Transverse colon (tissue), 4 donors: Measurements from ENCODE around the gene PTPMT1. TPM values are rescaled to one million over a fixed set of nuclear protein-coding genes. Genes with fewer than 3 reads are reported as not detected.

Source experiments
- DNase-seq: peaks from one replicate; pipeline ENCODE4 v3.0.0-alpha.2; 2019
- H3K27ac ChIP-seq, 4 donors: fragments of 200-600 bp; sonication (generic); 2 replicates each; pipeline ENCODE4 v1.5.1; 2016 to 2018; ENCODE audit warnings: inconsistent platforms in 4 of 4
- H3K27me3 ChIP-seq: fragments of 200-600 bp; sonication (generic); 2 replicates; pipeline ENCODE4 v1.5.1; 2017; ENCODE audit warnings: inconsistent platforms
- H3K36me3 ChIP-seq, 4 donors: fragments of 200-600 bp; sonication (generic); 2 replicates each; pipeline ENCODE4 v1.5.1; 2017 to 2019; ENCODE audit warnings: inconsistent platforms in 4 of 4
- H3K4me1 ChIP-seq, 4 donors: fragments of 200-600 bp; sonication (generic); 2 replicates each; pipeline ENCODE4 v1.5.1; 2017 to 2020; ENCODE audit warnings: inconsistent platforms in 4 of 4
- H3K4me3 ChIP-seq, 4 donors: fragments of 200-600 bp; sonication (generic); 1 replicate in 1 of 4; 2 replicates in 3 of 4; pipeline versions ENCODE4 v1.5.1 to v1.6.1; 2017 to 2019; ENCODE audit warnings: inconsistent platforms in 4 of 4
- H3K9me3 ChIP-seq, 2 donors: fragments of 200-600 bp; sonication (generic); 2 replicates each; pipeline ENCODE4 v1.5.1; 2017 to 2019; ENCODE audit warnings: inconsistent platforms in 2 of 2
- CTCF ChIP-seq, 5 experiments: fragments of 200-600 bp in 3 of 5; fragments of 450-650 bp in 2 of 5; sonication (generic) in 3 of 5; IDR thresholded peaks; 1 replicate in 2 of 5; 2 replicates in 3 of 5; pipeline ENCODE4 v1.5.1; 2016 to 2017; ENCODE audit warnings: antibody characterized with exemption in 5 of 5, inconsistent platforms in 3 of 5, mild to moderate bottlenecking in 2 of 5, moderate library complexity in 1 of 5
- EP300 ChIP-seq: sonication (generic); formaldehyde crosslinking; IDR thresholded peaks from one replicate; pipeline ENCODE4 v1.6.1; 2017; ENCODE audit warnings: antibody characterized with exemption, low read depth
- POLR2A ChIP-seq: fragments of 450-650 bp; IDR thresholded peaks from one replicate; pipeline ENCODE4 v1.6.1; 2016; ENCODE audit warnings: antibody characterized with exemption, mild to moderate bottlenecking, moderate library complexity
- POLR2AphosphoS5 ChIP-seq, 3 donors: sonication (generic); formaldehyde crosslinking; IDR thresholded peaks; one replicate each; pipeline ENCODE4 v1.6.1; 2016; ENCODE audit warnings: antibody characterized with exemption in 3 of 3
- WGBS, 2 donors: methylation state at CpG; one replicate each; pipeline ENCODE4 v1.1.5; 2018; ENCODE audit warnings: low coverage in 1 of 2; 5-methylcytosine and 5-hydroxymethylcytosine counted together
- in situ Hi-C, 4 donors: fragments of 200-750 bp; cut with MboI; loops; one replicate each; pipeline versions ENCODE4 v1.15.0 to v1.15.1; 2017; ENCODE audit warnings: low sequenced_read_pairs in 3 of 4, low pct_ligation_motif_present in 1 of 4, low pct_unique_long_range_greater_than_20kb in 1 of 4
- intact Hi-C: fragments of 100-400 bp; cut with DNase I; formaldehyde crosslinking; loops from one replicate; pipeline ENCODE4 v1.15.1; 2023; ENCODE audit warnings: low total_unique reads
- total RNA-seq, 4 donors: library from RNA; depleted of rRNA; stranded (reverse); fragments of >200 nt; gene quantifications; one replicate each; pipeline ENCODE4 v1.1.0, GENCODE V29; 2016

PTPMT1 gene
- total RNA-seq, 4 donors from 2014 or later: 19.1 to 79.1 (median 74.1) TPM

GRCh38 chr11:47599902-47600301 is 34.5 kb downstream of the PTPMT1 start:
- no peak overlapping the region for H3K27ac ChIP-seq
- no peaks in the 10 kb centered on the region for H3K4me1 ChIP-seq
- in situ Hi-C loops: no loop called here
- no peak for TF ChIP-seq POLR2AphosphoS5 (IDR thresholded peaks at IDR 0.05)
- no peak for TF ChIP-seq POLR2A
- no peak for TF ChIP-seq EP300
- TF ChIP-seq CTCF (IDR thresholded peaks at IDR 0.05): no peak
- intact Hi-C loops: no loop called here
- no peak for DNase-seq
- no peak overlapping the region for H3K4me3 ChIP-seq
- 71% methylated on average over 4 of the region's 4 CpGs; no CpG with 5 or more reads in 1 of the 2 donors for WGBS, 2 donors
- no peaks in the 10 kb centered on the region for H3K9me3 ChIP-seq
- H3K27me3 ChIP-seq: peaks cover 8% of the 10 kb centered on the region
- no peaks in the 10 kb centered on the region for H3K36me3 ChIP-seq

GRCh38 chr11:47603295-47603694 is 37.9 kb downstream of the PTPMT1 start:
- DNase-seq: no peak
- no peaks in the 10 kb centered on the region for H3K4me1 ChIP-seq
- no peaks in the 10 kb centered on the region for H3K27me3 ChIP-seq
- H3K27ac ChIP-seq: no peak overlapping the region
- intact Hi-C loops: no loop called here
- TF ChIP-seq EP300 (no peak), POLR2AphosphoS5 (IDR thresholded peaks at IDR 0.05) (no peak), POLR2A (no peak), CTCF (IDR thresholded peaks at IDR 0.05) (no peak)
- in situ Hi-C loops: no loop called here
- 94 to 95% methylated on average over 2 to 4 of the region's 4 CpGs for WGBS, 2 donors
- H3K9me3 ChIP-seq: no peaks in the 10 kb centered on the region
- no peaks in the 10 kb centered on the region for H3K36me3 ChIP-seq
- no peak overlapping the region for H3K4me3 ChIP-seq

DNA sequence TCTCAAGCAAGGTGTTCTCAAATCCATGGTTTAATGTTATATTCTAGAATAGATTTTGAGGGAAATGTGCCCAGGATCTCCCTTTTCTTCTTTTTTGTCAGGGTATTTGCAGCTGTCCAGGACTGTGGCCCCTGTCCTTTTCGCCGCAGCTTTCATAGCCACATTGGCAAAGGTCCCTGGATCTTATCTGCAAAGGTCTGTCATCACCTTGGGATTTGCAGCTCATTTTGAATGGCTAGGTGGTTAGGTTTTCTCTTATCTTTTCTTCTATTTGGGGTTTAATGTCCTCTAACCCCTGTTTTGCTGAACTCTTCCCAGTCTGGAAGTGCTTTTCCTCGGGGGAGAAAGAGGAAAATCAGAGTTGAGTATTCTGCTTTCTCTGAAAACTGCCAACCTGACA is 40.5 kb downstream of the PTPMT1 start:
- Histone ChIP-seq H3K4me1 (peaks cover 0 to under 1% (median 0%) of the 10 kb centered on the region in 4 donors), H3K27ac (no peak overlapping the region), H3K4me3 (no peak overlapping the region), H3K9me3 (no peaks in the 10 kb centered on the region), H3K36me3 (no peaks in the 10 kb centered on the region), H3K27me3 (no peaks in the 10 kb centered on the region)
- no peak for DNase-seq
- WGBS, 2 donors: 64 to 90% methylated on average over 1 to 3 of the region's 3 CpGs
- in situ Hi-C loops (no loop called here), intact Hi-C loops (no loop called here)
- TF ChIP-seq POLR2AphosphoS5 (IDR thresholded peaks at IDR 0.05): no peak
- TF ChIP-seq POLR2A: no peak
- TF ChIP-seq EP300: no peak

DNA sequence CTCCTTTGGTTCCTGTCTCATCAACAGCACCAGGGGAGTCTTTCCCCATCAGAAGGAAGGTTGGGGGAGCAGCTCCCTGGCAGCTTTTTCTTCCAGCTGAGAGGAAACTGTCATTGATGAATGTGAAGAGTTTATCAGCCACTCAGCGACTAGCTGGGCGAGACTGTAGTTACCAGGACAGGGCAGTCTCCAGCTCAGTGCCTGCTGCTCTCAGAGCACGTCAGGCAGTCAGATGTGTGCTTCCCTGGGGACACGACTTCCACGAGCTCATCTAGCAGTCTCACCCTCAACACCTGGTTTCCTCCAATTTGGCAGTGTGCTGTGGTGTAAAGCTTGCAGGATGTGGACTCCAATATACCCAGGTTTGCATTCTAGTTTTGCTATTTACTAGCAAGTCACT is 41.3 kb downstream of the PTPMT1 start:
- in situ Hi-C loops: no loop called here
- no peaks in the 10 kb centered on the region for H3K9me3 ChIP-seq
- TF ChIP-seq CTCF (IDR thresholded peaks at IDR 0.05): no peak
- TF ChIP-seq EP300: no peak
- TF ChIP-seq POLR2AphosphoS5 (IDR thresholded peaks at IDR 0.05): no peak
- no peak for TF ChIP-seq POLR2A
- H3K4me1 ChIP-seq: peaks cover 0 to 5% (median 0%) of the 10 kb centered on the region in 4 donors
- H3K27me3 ChIP-seq: no peaks in the 10 kb centered on the region
- intact Hi-C loops: no loop called here
- no peak for DNase-seq
- H3K27ac ChIP-seq: no peak overlapping the region
- no peaks in the 10 kb centered on the region for H3K36me3 ChIP-seq
- no peak overlapping the region for H3K4me3 ChIP-seq
- WGBS, 2 donors: 51% methylated on average over 5 of the region's 5 CpGs; no CpG with 5 or more reads in 1 of the 2 donors

- no peak for DNase-seq
- WGBS, 2 donors: 67 to 78% methylated on average over 1 to 7 of the region's 7 CpGs
- Histone ChIP-seq H3K4me1 (peaks cover 0 to 5% (median 0%) of the 10 kb centered on the region in 4 donors), H3K9me3 (no peaks in the 10 kb centered on the region), H3K36me3 (no peaks in the 10 kb centered on the region), H3K27me3 (no peaks in the 10 kb centered on the region), H3K4me3 (no peak overlapping the region), H3K27ac (no peak overlapping the region)
- intact Hi-C loops: no loop called here
- in situ Hi-C loops: no loop called here
- TF ChIP-seq POLR2AphosphoS5 (IDR thresholded peaks at IDR 0.05) (no peak), POLR2A (no peak), EP300 (no peak), CTCF (IDR thresholded peaks at IDR 0.05) (no peak)
Measured at GRCh38 chr11:47607380-47607779, 42.0 kb downstream of the PTPMT1 start.
